Measurements from ENCODE around the gene RBFOX2. TPM values are rescaled to one million over a fixed set of nuclear protein-coding genes. Genes with fewer than 3 reads are reported as not detected.
"Not testable (repeated sequence)": the region's sequence is repeated elsewhere in the genome, so short reads cannot be mapped to it uniquely, and the experiment has no call there.

RBFOX2 gene
- total and polyA plus RNA-seq, 2 donors (not counting 1 experiment from before 2014, with no cell fraction given) = 173 to 190 TPM

- Histone ChIP-seq H3K79me2 (ENCODE audit: control insufficient read depth, insufficient read depth, low read length) (peaks cover 60% of the 10 kb centered on the region), H3K9ac (ENCODE audit: insufficient read depth, low read length) (no peak overlapping the region), H4K20me1 (ENCODE audit: control insufficient read depth, extremely low read depth, insufficient read depth, low read length) (no peaks in the 10 kb centered on the region), H3K9me3 (ENCODE audit: control insufficient read depth, insufficient read depth, low read depth, low read length) (no peaks in the 10 kb centered on the region), H3K27ac (ENCODE audit: insufficient read depth, low read length) (no peak overlapping the region), H3K27me3 (ENCODE audit: control insufficient read depth, insufficient read depth, low read length) (no peaks in the 10 kb centered on the region), H3K4me1 (ENCODE audit: control insufficient read depth, extremely low read depth, insufficient read depth, low read length) (peaks cover 3% of the 10 kb centered on the region), H3K36me3 (ENCODE audit: control insufficient read depth, insufficient read depth, low read length) (peaks cover 9% of the 10 kb centered on the region), H3K4me3 (replicated peaks in 1 of 4; ENCODE audit: control extremely low read depth in 1 of 4, insufficient read depth in 1 of 4, low read depth in 3 of 4, low read length in 4 of 4) (no peak overlapping the region), H3K4me2 (ENCODE audit: extremely low read depth, insufficient read depth, low read length) (no peak overlapping the region), H2AFZ (ENCODE audit: low read length) (no peak overlapping the region)
- TF ChIP-seq CTCF (conservative IDR thresholded peaks at IDR 0.05 in 1 of 2, IDR thresholded peaks at IDR 0.05 in 1 of 2; ENCODE audit: low read depth in 1 of 2, low read length in 2 of 2) (no peak), EZH2 (IDR thresholded peaks at IDR 0.05; ENCODE audit: low read length, missing control alignments) (no peak)
- peak; percentile 8 to 11 for DNase-seq (ENCODE audit: low read depth in 2 of 2)
These were observed 223.2 kb downstream of the RBFOX2 start for GRCh38 chr22:35805466-35805865.

GRCh38 chr22:35804421-35804820, 224.2 kb downstream of the RBFOX2 start:
- Histone ChIP-seq H3K4me2 (ENCODE audit: extremely low read depth, insufficient read depth, low read length) (no peak overlapping the region), H3K27ac (ENCODE audit: insufficient read depth, low read length) (no peak overlapping the region), H3K9ac (ENCODE audit: insufficient read depth, low read length) (no peak overlapping the region), H3K27me3 (ENCODE audit: control insufficient read depth, insufficient read depth, low read length) (no peaks in the 10 kb centered on the region), H4K20me1 (ENCODE audit: control insufficient read depth, extremely low read depth, insufficient read depth, low read length) (no peaks in the 10 kb centered on the region), H3K4me3 (replicated peaks in 1 of 4; ENCODE audit: control extremely low read depth in 1 of 4, insufficient read depth in 1 of 4, low read depth in 3 of 4, low read length in 4 of 4) (no peak overlapping the region), H3K9me3 (ENCODE audit: control insufficient read depth, insufficient read depth, low read depth, low read length) (no peaks in the 10 kb centered on the region), H3K79me2 (ENCODE audit: control insufficient read depth, insufficient read depth, low read length) (peaks cover 61% of the 10 kb centered on the region), H3K36me3 (ENCODE audit: control insufficient read depth, insufficient read depth, low read length) (peaks cover 6% of the 10 kb centered on the region), H3K4me1 (ENCODE audit: control insufficient read depth, extremely low read depth, insufficient read depth, low read length) (peaks cover 3% of the 10 kb centered on the region), H2AFZ (ENCODE audit: low read length) (no peak overlapping the region)
- TF ChIP-seq CTCF (conservative IDR thresholded peaks at IDR 0.05 in 1 of 2, IDR thresholded peaks at IDR 0.05 in 1 of 2; ENCODE audit: low read depth in 1 of 2, low read length in 2 of 2) (no peak), EZH2 (IDR thresholded peaks at IDR 0.05; ENCODE audit: low read length, missing control alignments) (no peak)
- DNase-seq (ENCODE audit: low read depth in 2 of 2) = no peak

- Histone ChIP-seq H4K20me1 (ENCODE audit: control insufficient read depth, extremely low read depth, insufficient read depth, low read length) (no peaks in the 10 kb centered on the region), H3K36me3 (ENCODE audit: control insufficient read depth, insufficient read depth, low read length) (no peaks in the 10 kb centered on the region), H3K9me3 (ENCODE audit: control insufficient read depth, insufficient read depth, low read depth, low read length) (no peaks in the 10 kb centered on the region), H3K27ac (ENCODE audit: insufficient read depth, low read length) (no peak overlapping the region), H3K9ac (ENCODE audit: insufficient read depth, low read length) (no peak overlapping the region), H3K79me2 (ENCODE audit: control insufficient read depth, insufficient read depth, low read length) (peaks cover 60% of the 10 kb centered on the region), H3K4me1 (ENCODE audit: control insufficient read depth, extremely low read depth, insufficient read depth, low read length) (peaks cover 3% of the 10 kb centered on the region), H3K4me2 (ENCODE audit: extremely low read depth, insufficient read depth, low read length) (no peak overlapping the region), H3K4me3 (replicated peaks in 1 of 4; ENCODE audit: control extremely low read depth in 1 of 4, insufficient read depth in 1 of 4, low read depth in 3 of 4, low read length in 4 of 4) (no peak overlapping the region), H3K27me3 (ENCODE audit: control insufficient read depth, insufficient read depth, low read length) (no peaks in the 10 kb centered on the region), H2AFZ (ENCODE audit: low read length) (no peak overlapping the region)
- TF ChIP-seq EZH2 (IDR thresholded peaks at IDR 0.05; ENCODE audit: low read length, missing control alignments) (no peak), CTCF (conservative IDR thresholded peaks at IDR 0.05 in 1 of 2, IDR thresholded peaks at IDR 0.05 in 1 of 2; ENCODE audit: low read depth in 1 of 2, low read length in 2 of 2) (no peak)
- DNase-seq (ENCODE audit: low read depth in 2 of 2) = no peak
These were observed 225.7 kb downstream of the RBFOX2 start for GRCh38 chr22:35802885-35803284.

- not testable (repeated sequence) for H3K9ac ChIP-seq (ENCODE audit: insufficient read depth, low read length); H3K36me3 ChIP-seq (ENCODE audit: control insufficient read depth, insufficient read depth, low read length); H3K27me3 ChIP-seq (ENCODE audit: control insufficient read depth, insufficient read depth, low read length); H2AFZ ChIP-seq (ENCODE audit: low read length); H4K20me1 ChIP-seq (ENCODE audit: control insufficient read depth, extremely low read depth, insufficient read depth, low read length); H3K9me3 ChIP-seq (ENCODE audit: control insufficient read depth, insufficient read depth, low read depth, low read length); H3K4me2 ChIP-seq (ENCODE audit: extremely low read depth, insufficient read depth, low read length); H3K27ac ChIP-seq (ENCODE audit: insufficient read depth, low read length); H3K4me1 ChIP-seq (ENCODE audit: control insufficient read depth, extremely low read depth, insufficient read depth, low read length); H3K4me3 ChIP-seq (replicated peaks in 1 of 4; ENCODE audit: control extremely low read depth in 1 of 4, insufficient read depth in 1 of 4, low read depth in 3 of 4, low read length in 4 of 4)
- H3K79me2 ChIP-seq (ENCODE audit: control insufficient read depth, insufficient read depth, low read length) = peaks cover 67% of the 10 kb centered on the region
- peak; percentile 32 to 53 for DNase-seq (ENCODE audit: low read depth in 2 of 2)
These were observed 227.3 kb downstream of the RBFOX2 start for GRCh38 chr22:35801301-35801700.

Measured in fibroblast of lung (primary cell).